KMS-11 (cell line): ENCODE measurements around the gene GLCCI1.

Experiments used
- H2AFZ ChIP-seq: fragments of 200-600 bp; sonication (generic); 2 replicates; pipeline ENCODE4 v1.6.1; 2016; ENCODE audit warnings: antibody characterized with exemption, mixed run types, low read depth
- H3K27ac ChIP-seq: fragments of 200-600 bp; sonication (generic); 2 replicates; pipeline ENCODE4 v1.6.1; 2016; ENCODE audit warnings: mild to moderate bottlenecking, mixed run types
- H3K27me3 ChIP-seq: fragments of 200-600 bp; sonication (generic); 2 replicates; pipeline ENCODE4 v1.6.1; 2017; ENCODE audit warnings: mild to moderate bottlenecking, low read depth, mixed run types, moderate library complexity; ENCODE audit not compliant: insufficient read depth
- H3K36me3 ChIP-seq: fragments of 200-600 bp; sonication (generic); 2 replicates; pipeline ENCODE4 v1.6.1; 2017; ENCODE audit warnings: mild to moderate bottlenecking, mixed run types; ENCODE audit not compliant: insufficient read depth
- H3K4me1 ChIP-seq: fragments of 200-600 bp; sonication (generic); 2 replicates; pipeline ENCODE4 v1.6.1; 2016; ENCODE audit warnings: mild to moderate bottlenecking, low read depth, mixed run types; ENCODE audit not compliant: poor library complexity, severe bottlenecking
- H3K4me2 ChIP-seq: fragments of 200-600 bp; sonication (generic); 2 replicates; pipeline ENCODE4 v1.7.0; 2016; ENCODE audit warnings: mild to moderate bottlenecking, mixed run types
- H3K4me3 ChIP-seq: fragments of 200-600 bp; sonication (generic); IDR thresholded peaks from 2 replicates; pipeline ENCODE4 v1.6.1; 2017; ENCODE audit warnings: low read depth, low read length, mixed read lengths; ENCODE audit not compliant: insufficient read depth
- H3K79me2 ChIP-seq: fragments of 200-600 bp; sonication (generic); 2 replicates; pipeline ENCODE4 v1.6.1; 2016; ENCODE audit warnings: low read depth, mixed run types; ENCODE audit not compliant: insufficient read depth
- H3K9ac ChIP-seq: fragments of 200-600 bp; sonication (generic); 2 replicates; pipeline ENCODE4 v1.6.1; 2016; ENCODE audit warnings: mild to moderate bottlenecking, mixed run types
- H4K20me1 ChIP-seq: fragments of 200-600 bp; sonication (generic); 2 replicates; pipeline ENCODE4 v1.6.1; 2016; ENCODE audit warnings: mild to moderate bottlenecking, mixed run types; ENCODE audit not compliant: insufficient read depth
- TF ChIP-seq, protein P1 (sequence below): fragments of 200-600 bp; sonication (generic); conservative IDR thresholded peaks from 2 replicates; pipeline ENCODE4 v1.6.1; 2017; ENCODE audit warnings: low read depth, mild to moderate bottlenecking, antibody characterized with exemption, low read length, moderate library complexity, mixed read lengths

GLCCI1 gene

DNA sequence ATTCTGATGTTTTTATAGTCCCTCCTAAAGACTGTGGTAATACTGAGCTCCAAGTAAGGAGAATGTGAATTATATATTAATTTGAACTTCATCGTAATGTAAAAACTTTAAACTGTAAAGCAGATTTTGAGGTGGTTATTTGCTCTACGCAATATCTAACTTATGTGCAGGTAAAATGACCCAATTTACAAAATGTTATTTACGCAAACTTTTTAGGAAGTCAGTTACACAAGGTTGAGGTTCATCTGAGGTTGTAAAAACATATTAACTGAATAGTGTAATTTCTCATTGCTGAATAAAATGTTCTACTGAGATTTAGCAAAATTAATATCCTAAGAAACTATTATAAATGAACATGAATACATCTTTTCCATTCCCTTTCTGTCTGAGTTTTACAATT lies 15.8 kb downstream of the GLCCI1 start:
- Histone ChIP-seq H3K79me2 (peaks cover 99% of the 10 kb centered on the region), H3K4me3 (no peak overlapping the region), H2AFZ (no peak overlapping the region), H3K27ac (no peak overlapping the region), H3K9ac (no peak overlapping the region), H3K27me3 (no peaks in the 10 kb centered on the region), H4K20me1 (peaks cover 7% of the 10 kb centered on the region), H3K36me3 (no peaks in the 10 kb centered on the region), H3K4me2 (no peak overlapping the region), H3K4me1 (peaks cover 50% of the 10 kb centered on the region)
- TF ChIP-seq, protein P1, sequence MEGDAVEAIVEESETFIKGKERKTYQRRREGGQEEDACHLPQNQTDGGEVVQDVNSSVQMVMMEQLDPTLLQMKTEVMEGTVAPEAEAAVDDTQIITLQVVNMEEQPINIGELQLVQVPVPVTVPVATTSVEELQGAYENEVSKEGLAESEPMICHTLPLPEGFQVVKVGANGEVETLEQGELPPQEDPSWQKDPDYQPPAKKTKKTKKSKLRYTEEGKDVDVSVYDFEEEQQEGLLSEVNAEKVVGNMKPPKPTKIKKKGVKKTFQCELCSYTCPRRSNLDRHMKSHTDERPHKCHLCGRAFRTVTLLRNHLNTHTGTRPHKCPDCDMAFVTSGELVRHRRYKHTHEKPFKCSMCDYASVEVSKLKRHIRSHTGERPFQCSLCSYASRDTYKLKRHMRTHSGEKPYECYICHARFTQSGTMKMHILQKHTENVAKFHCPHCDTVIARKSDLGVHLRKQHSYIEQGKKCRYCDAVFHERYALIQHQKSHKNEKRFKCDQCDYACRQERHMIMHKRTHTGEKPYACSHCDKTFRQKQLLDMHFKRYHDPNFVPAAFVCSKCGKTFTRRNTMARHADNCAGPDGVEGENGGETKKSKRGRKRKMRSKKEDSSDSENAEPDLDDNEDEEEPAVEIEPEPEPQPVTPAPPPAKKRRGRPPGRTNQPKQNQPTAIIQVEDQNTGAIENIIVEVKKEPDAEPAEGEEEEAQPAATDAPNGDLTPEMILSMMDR, result no peak

DNA sequence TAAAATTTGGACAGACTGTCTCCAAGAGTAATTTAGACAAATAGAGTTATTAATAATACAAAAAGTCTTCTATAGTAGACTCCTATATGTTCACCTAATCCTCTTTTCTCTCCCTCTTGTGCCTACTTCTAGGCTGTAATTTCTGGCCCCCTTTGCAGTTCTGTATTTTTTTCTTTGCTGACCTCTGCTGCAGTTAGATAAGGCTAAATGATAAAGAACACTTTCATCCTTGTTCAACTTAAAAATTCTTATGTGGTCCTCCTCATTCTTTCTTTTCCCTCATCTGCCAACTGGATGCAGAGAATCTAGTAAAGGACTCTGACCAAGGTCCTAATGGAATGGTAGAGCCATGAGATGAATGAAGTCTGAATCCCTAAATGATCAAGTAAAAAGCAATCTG lies 20.1 kb downstream of the GLCCI1 start:
- Histone ChIP-seq H2AFZ (no peak overlapping the region), H3K36me3 (no peaks in the 10 kb centered on the region), H4K20me1 (peaks cover 5% of the 10 kb centered on the region; the same call in 1 of the 2 replicates), H3K4me1 (peaks cover 39% of the 10 kb centered on the region), H3K9ac (no peak overlapping the region), H3K27me3 (no peaks in the 10 kb centered on the region), H3K27ac (no peak overlapping the region), H3K4me2 (peak overlapping the region; percentile 42; the same call in 1 of the 2 replicates), H3K4me3 (no peak overlapping the region), H3K79me2 (peaks cover 100% of the 10 kb centered on the region)
- TF ChIP-seq, protein P1, result no peak

DNA sequence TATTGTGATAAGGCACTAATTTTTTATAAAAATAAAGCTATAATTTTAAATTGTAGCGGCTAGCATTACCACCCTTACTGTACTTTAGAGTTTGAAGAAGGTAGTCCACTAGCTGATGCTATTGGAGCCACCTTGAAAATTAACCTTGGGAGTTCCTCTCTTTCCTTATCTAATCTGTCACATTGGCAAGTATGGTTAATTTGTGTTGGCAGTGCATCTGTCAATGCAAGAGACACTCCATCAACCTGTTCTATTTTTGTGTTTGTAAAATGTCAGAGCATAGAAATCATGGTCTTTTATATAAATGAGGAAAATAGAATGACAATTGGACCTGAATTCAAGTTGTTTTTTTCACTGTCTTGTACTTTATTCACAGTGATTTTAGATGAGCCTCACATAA lies 20.5 kb downstream of the GLCCI1 start:
- Histone ChIP-seq H3K79me2 (peaks cover 99% of the 10 kb centered on the region), H4K20me1 (0 out of 2 replicates have a peak, but pooled peaks cover 3% of the 10 kb centered on the region), H3K27me3 (no peaks in the 10 kb centered on the region), H3K4me3 (no peak overlapping the region), H3K9ac (no peak overlapping the region), H3K27ac (peak overlapping the region; percentile 10; the same call in 1 of the 2 replicates), H3K36me3 (no peaks in the 10 kb centered on the region), H3K4me2 (peak overlapping the region; percentile 42), H3K4me1 (peaks cover 39% of the 10 kb centered on the region), H2AFZ (no peak overlapping the region)
- TF ChIP-seq, protein P1, result no peak

DNA sequence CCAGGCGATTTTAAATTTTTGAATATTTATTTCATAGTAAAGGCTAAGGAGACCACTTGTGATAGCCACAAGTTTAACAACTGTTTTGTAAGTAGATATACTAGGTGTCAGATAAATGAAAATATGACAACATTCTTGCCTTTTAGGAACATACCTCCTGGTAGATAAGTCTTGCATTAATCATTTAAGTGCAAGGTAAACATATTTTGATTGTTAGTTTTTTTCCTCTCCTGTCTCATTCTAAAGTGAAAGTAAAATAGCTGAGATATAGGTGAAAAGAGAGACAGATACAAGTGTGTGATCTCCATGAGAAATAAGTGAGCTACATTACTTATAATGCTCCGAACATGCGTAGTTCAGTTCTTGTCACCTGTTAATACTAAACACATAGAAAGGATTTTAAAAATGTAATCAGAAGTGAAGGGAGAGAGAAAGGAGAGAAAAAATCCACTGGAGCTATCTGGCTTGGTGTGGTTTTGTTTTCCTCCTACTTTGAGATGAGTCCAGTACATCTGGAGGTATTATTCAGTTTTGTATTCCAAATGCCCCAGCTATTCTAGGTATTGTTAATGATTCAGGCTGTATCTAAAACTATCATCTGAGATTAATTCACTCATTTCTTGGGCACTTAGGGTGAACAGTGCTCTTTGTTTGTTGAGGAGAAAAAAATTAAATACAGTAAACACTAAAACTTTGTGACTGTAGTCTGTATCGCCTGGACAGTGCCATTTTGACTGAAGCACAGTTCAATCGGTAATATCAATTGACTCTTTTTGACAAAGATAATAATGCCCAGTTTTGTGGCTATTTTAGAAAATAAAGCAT lies 21.2 kb downstream of the GLCCI1 start:
- H3K4me2 ChIP-seq, result peak overlapping the region; percentile 42
- no peaks in the 10 kb centered on the region for H3K36me3 ChIP-seq
- H3K27ac ChIP-seq, result peak overlapping the region; percentile 10; the same call in 1 of the 2 replicates
- H3K4me3 ChIP-seq, result no peak overlapping the region
- H2AFZ ChIP-seq, result no peak overlapping the region
- H3K4me1 ChIP-seq, result peaks cover 39% of the 10 kb centered on the region
- H3K79me2 ChIP-seq, result peaks cover 99% of the 10 kb centered on the region
- 0 out of 2 replicates have a peak, but pooled peaks cover 3% of the 10 kb centered on the region for H4K20me1 ChIP-seq
- H3K9ac ChIP-seq, result no peak overlapping the region
- TF ChIP-seq, protein P1, result no peak
- no peaks in the 10 kb centered on the region for H3K27me3 ChIP-seq
